Activated naive CD8-positive, alpha-beta T cell treated with anti-CD3 and anti-CD28 coated beads for 36 hours (primary cell): ENCODE data around the gene SNX33. TPM values are rescaled to one million over a fixed set of nuclear protein-coding genes. Genes with fewer than 3 reads are reported as not detected.
A peak's percentile ranks its signal among the peaks of the same experiment; 100 is the strongest.
"Not testable (repeated sequence)": the region's sequence is repeated elsewhere in the genome, so short reads cannot be mapped to it uniquely, and the experiment has no call there.

Experiments used
- DNase-seq: peaks from one replicate; pipeline ENCODE4 v3.0.0; 2021
- H3K27ac Mint-ChIP-seq: one replicate; pipeline ENCODE4 v1.8.0; 2022; ENCODE audit warnings: mild to moderate bottlenecking, moderate library complexity, mixed read lengths
- H3K27me3 Mint-ChIP-seq: one replicate; pipeline ENCODE4 v1.8.0; 2022; ENCODE audit warnings: mild to moderate bottlenecking, mixed read lengths
- H3K36me3 Mint-ChIP-seq: one replicate; pipeline ENCODE4 v1.8.0; 2021; ENCODE audit warnings: mild to moderate bottlenecking, mixed read lengths
- H3K4me1 Mint-ChIP-seq: one replicate; pipeline ENCODE4 v1.8.0; 2021; ENCODE audit warnings: mixed read lengths
- H3K4me3 Mint-ChIP-seq: one replicate; pipeline ENCODE4 v1.8.0; 2022; ENCODE audit warnings: mild to moderate bottlenecking, moderate library complexity, mixed read lengths
- H3K9me3 Mint-ChIP-seq: one replicate; pipeline ENCODE4 v1.8.0; 2022; ENCODE audit warnings: mixed read lengths
- total RNA-seq, 2 experiments: library from RNA; stranded (reverse); gene quantifications; one replicate each; pipeline ENCODE4 v1.2.3, GENCODE V29; 2021

SNX33 gene
- total RNA-seq, 2 experiments from 2014 or later: 2.6 to 3.3 TPM

GRCh38 chr15:75682181-75683135 is 34.7 kb downstream of the SNX33 start:
- H3K27me3 Mint-ChIP-seq: no peaks in the 10 kb centered on the region
- no peaks in the 10 kb centered on the region for H3K9me3 Mint-ChIP-seq
- H3K27ac Mint-ChIP-seq: no peak overlapping the region
- no peak for DNase-seq
- no peaks in the 10 kb centered on the region for H3K36me3 Mint-ChIP-seq
- no peak overlapping the region for H3K4me3 Mint-ChIP-seq
- H3K4me1 Mint-ChIP-seq: no peaks in the 10 kb centered on the region

- peak; percentile 75 for DNase-seq
Measured at GRCh38 chr15:75683646-75684312, 36.1 kb downstream of the SNX33 start.

GRCh38 chr15:75684648-75685047 is 36.9 kb downstream of the SNX33 start:
- H3K27ac Mint-ChIP-seq: no peak overlapping the region
- no peak for DNase-seq
- H3K4me1 Mint-ChIP-seq: no peaks in the 10 kb centered on the region
- peak overlapping the region; percentile 4 for H3K4me3 Mint-ChIP-seq
- H3K27me3 Mint-ChIP-seq: no peaks in the 10 kb centered on the region
- H3K36me3 Mint-ChIP-seq: no peaks in the 10 kb centered on the region
- no peaks in the 10 kb centered on the region for H3K9me3 Mint-ChIP-seq

More at GRCh38 chr15:75683646-75684312, 36.1 kb downstream of the SNX33 start:
- not testable (repeated sequence) for H3K4me3 Mint-ChIP-seq, H3K4me1 Mint-ChIP-seq, H3K36me3 Mint-ChIP-seq, H3K27me3 Mint-ChIP-seq, H3K27ac Mint-ChIP-seq, H3K9me3 Mint-ChIP-seq

- Mint-ChIP-seq H3K9me3 (no peaks in the 10 kb centered on the region), H3K36me3 (no peaks in the 10 kb centered on the region), H3K4me3 (no peak overlapping the region), H3K4me1 (no peaks in the 10 kb centered on the region), H3K27me3 (no peaks in the 10 kb centered on the region), H3K27ac (no peak overlapping the region)
- no peak for DNase-seq
Measured at GRCh38 chr15:75685195-75685594, 37.5 kb downstream of the SNX33 start.

- peak; percentile 84 for DNase-seq
- H3K9me3 Mint-ChIP-seq, H3K27ac Mint-ChIP-seq, H3K27me3 Mint-ChIP-seq, H3K36me3 Mint-ChIP-seq, H3K4me1 Mint-ChIP-seq, H3K4me3 Mint-ChIP-seq: not testable (repeated sequence)
Measured at GRCh38 chr15:75686212-75686642, 38.5 kb downstream of the SNX33 start.

- no peak overlapping the region for H3K4me3 Mint-ChIP-seq
- no peaks in the 10 kb centered on the region for H3K36me3 Mint-ChIP-seq
- no peaks in the 10 kb centered on the region for H3K9me3 Mint-ChIP-seq
- no peaks in the 10 kb centered on the region for H3K4me1 Mint-ChIP-seq
- no peak overlapping the region for H3K27ac Mint-ChIP-seq
- DNase-seq: no peak
- peaks cover 6% of the 10 kb centered on the region for H3K27me3 Mint-ChIP-seq
Measured at GRCh38 chr15:75687486-75688277, 40.0 kb downstream of the SNX33 start.

GRCh38 chr15:75688278-75688557 is 40.5 kb downstream of the SNX33 start:
- Mint-ChIP-seq H3K4me1 (no peaks in the 10 kb centered on the region), H3K9me3 (no peaks in the 10 kb centered on the region), H3K4me3 (no peak overlapping the region), H3K27me3 (peaks cover 7% of the 10 kb centered on the region), H3K36me3 (no peaks in the 10 kb centered on the region), H3K27ac (no peak overlapping the region)
- DNase-seq: no peak

- no peaks in the 10 kb centered on the region for H3K36me3 Mint-ChIP-seq
- H3K4me3 Mint-ChIP-seq: no peak overlapping the region
- peaks cover 7% of the 10 kb centered on the region for H3K27me3 Mint-ChIP-seq
- no peaks in the 10 kb centered on the region for H3K9me3 Mint-ChIP-seq
- no peak for DNase-seq
- H3K27ac Mint-ChIP-seq: no peak overlapping the region
- H3K4me1 Mint-ChIP-seq: no peaks in the 10 kb centered on the region
Measured at GRCh38 chr15:75688831-75689230, 41.1 kb downstream of the SNX33 start.

GRCh38 chr15:75689429-75689828 is 41.7 kb downstream of the SNX33 start:
- not testable (repeated sequence) for H3K4me1 Mint-ChIP-seq, H3K9me3 Mint-ChIP-seq, H3K36me3 Mint-ChIP-seq, H3K27ac Mint-ChIP-seq, H3K4me3 Mint-ChIP-seq, H3K27me3 Mint-ChIP-seq, DNase-seq

GRCh38 chr15:75692311-75692710 is 44.6 kb downstream of the SNX33 start:
- H3K4me1 Mint-ChIP-seq: peaks cover 14% of the 10 kb centered on the region
- DNase-seq, H3K9me3 Mint-ChIP-seq, H3K27me3 Mint-ChIP-seq, H3K27ac Mint-ChIP-seq, H3K36me3 Mint-ChIP-seq, H3K4me3 Mint-ChIP-seq: not testable (repeated sequence)

GRCh38 chr15:75693028-75693427 is 45.3 kb downstream of the SNX33 start:
- DNase-seq, H3K4me3 Mint-ChIP-seq, H3K9me3 Mint-ChIP-seq, H3K27ac Mint-ChIP-seq, H3K27me3 Mint-ChIP-seq, H3K36me3 Mint-ChIP-seq: not testable (repeated sequence)
- H3K4me1 Mint-ChIP-seq: peaks cover 14% of the 10 kb centered on the region

- H3K27ac Mint-ChIP-seq: no peak overlapping the region
- H3K36me3 Mint-ChIP-seq: no peaks in the 10 kb centered on the region
- no peak overlapping the region for H3K4me3 Mint-ChIP-seq
- H3K27me3 Mint-ChIP-seq: peaks cover 7% of the 10 kb centered on the region
- no peaks in the 10 kb centered on the region for H3K9me3 Mint-ChIP-seq
- H3K4me1 Mint-ChIP-seq: peaks cover 14% of the 10 kb centered on the region
- DNase-seq: no peak
Measured at GRCh38 chr15:75693501-75694240, 46.0 kb downstream of the SNX33 start.

- H3K27ac Mint-ChIP-seq: no peak overlapping the region
- H3K4me3 Mint-ChIP-seq: no peak overlapping the region
- H3K36me3 Mint-ChIP-seq: no peaks in the 10 kb centered on the region
- H3K4me1 Mint-ChIP-seq: peaks cover 14% of the 10 kb centered on the region
- peak; percentile 21 for DNase-seq
- no peaks in the 10 kb centered on the region for H3K9me3 Mint-ChIP-seq
- peaks cover 7% of the 10 kb centered on the region for H3K27me3 Mint-ChIP-seq
Measured at GRCh38 chr15:75694241-75695182, 46.8 kb downstream of the SNX33 start.

- H3K4me3 Mint-ChIP-seq: no peak overlapping the region
- H3K36me3 Mint-ChIP-seq: no peaks in the 10 kb centered on the region
- H3K4me1 Mint-ChIP-seq: peaks cover 18% of the 10 kb centered on the region
- H3K27ac Mint-ChIP-seq: no peak overlapping the region
- H3K27me3 Mint-ChIP-seq: peaks cover 7% of the 10 kb centered on the region
- no peak for DNase-seq
- H3K9me3 Mint-ChIP-seq: no peaks in the 10 kb centered on the region
Measured at GRCh38 chr15:75695220-75695619, 47.5 kb downstream of the SNX33 start.
